ENCODE measurements around the gene CRISPLD2.
"Not testable (repeated sequence)": the region's sequence is repeated elsewhere in the genome, so short reads cannot be mapped to it uniquely, and the experiment has no call there.

CRISPLD2 gene

DNA sequence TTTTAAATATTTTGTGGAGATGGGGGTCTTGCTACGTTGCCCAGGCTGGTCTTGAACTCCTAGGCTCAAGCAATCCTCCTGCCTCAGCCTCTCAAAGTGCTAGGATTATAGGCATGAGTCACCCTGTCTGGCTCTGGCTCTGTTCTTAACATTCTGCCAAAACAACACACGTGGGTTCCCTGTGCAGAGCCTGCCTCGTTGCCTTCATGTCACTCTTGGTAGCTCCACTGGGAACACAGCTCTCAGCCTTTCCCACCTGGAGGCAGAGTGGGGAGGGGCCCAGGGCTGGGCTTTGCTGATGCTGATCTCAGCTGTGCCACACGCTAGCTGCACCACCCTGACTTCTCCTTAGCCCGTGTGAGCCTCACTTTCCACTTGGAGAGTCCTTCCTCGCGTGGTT, 19.3 kb downstream of the CRISPLD2 start:
- DNase-seq (ENCODE audit: low read depth in 2 of 2, low spot score in 1 of 2): no peak

DNA sequence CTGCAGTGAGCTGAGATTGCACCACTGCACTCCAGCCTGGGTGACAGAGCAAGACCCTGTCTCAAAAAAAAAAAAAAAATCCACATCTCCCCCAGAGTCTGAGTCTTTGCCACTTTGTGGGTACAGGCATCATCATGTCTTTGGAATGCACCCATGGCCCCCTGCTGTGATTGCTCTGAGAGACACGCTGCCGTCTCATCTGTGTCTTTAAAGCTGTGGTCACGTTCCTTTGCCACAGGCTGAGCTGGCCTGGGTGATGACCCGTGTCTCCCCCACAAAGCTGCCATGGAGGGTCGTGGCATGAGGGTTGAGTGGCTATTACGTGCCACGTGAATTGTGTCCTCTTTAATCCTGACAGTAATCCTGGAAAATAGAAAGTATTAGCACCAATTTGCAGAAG, 20.2 kb downstream of the CRISPLD2 start:
- no peak for DNase-seq (ENCODE audit: low read depth in 2 of 2, low spot score in 1 of 2)

DNA sequence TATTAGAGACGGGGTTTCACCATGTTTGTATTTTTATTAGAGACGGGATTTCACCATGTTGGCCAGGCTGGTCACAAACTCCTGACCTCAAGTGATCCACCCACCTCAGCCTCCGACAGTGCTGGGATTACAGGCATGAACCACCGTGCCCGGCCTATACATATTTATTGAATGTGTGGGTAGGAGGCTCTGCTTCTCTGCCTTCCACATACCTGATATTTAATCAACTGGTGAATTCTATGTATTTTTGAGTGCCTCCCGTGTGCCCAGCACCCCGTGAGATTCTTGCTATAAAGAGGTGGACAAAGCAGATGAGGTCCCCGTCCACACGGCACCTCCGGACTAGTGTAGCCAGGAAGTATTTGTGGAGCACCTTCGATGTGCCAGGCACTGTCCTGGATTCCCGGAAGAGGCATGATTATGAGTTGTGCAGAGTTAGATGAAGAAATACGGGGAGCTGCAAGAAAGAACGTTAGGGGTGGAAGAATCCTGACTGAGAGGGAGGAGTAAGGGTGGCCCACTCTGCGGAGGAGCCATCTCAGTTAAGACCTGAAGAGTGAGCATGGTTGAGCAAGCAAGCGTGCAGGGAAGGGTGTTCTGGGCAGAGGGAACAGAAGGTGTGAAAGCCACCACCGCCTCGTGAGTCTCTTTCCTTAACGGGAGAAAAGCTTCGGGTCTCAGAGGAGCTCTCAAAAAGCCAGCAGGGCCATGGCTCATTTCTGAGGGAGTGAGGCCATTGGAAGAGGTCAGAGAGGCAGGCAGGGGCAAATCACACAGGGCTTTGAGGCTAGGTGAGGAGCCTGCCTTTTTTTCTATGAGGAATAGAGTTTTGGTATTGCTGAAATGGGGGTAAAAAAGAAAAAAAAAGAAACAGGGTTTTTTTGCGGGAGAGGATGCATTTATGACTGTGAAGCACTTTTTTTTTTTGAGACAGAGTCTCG, 21.2 kb downstream of the CRISPLD2 start:
- DNase-seq (ENCODE audit: low read depth in 2 of 2, low spot score in 1 of 2): no peak

DNA sequence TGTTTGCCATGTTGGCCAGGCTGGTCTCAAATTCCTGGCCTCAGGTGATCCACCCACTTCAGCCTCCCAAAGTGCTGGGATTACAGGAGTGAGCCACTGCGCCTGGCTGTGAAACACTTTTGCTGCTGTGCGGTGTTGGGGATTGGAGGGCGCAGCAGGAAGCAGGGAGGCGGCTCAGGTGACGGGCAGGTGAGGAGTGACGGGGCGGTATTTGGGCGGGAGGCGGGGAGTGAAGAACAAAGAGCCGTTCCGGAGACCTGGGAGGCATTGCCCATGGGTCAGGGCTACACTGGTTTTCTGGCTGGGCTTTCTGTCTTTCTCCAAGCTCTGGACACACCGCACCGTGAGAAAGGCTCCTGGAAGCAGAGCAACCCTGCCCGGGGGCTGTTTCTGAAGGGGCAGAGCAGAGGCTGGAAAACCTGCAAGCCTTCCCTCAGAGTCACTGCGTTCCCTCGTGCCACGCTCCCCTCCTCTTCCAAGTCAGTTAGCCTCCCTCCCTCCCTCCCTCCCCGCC, 22.1 kb downstream of the CRISPLD2 start:
- DNase-seq (ENCODE audit: low read depth in 2 of 2, low spot score in 1 of 2): no peak

DNA sequence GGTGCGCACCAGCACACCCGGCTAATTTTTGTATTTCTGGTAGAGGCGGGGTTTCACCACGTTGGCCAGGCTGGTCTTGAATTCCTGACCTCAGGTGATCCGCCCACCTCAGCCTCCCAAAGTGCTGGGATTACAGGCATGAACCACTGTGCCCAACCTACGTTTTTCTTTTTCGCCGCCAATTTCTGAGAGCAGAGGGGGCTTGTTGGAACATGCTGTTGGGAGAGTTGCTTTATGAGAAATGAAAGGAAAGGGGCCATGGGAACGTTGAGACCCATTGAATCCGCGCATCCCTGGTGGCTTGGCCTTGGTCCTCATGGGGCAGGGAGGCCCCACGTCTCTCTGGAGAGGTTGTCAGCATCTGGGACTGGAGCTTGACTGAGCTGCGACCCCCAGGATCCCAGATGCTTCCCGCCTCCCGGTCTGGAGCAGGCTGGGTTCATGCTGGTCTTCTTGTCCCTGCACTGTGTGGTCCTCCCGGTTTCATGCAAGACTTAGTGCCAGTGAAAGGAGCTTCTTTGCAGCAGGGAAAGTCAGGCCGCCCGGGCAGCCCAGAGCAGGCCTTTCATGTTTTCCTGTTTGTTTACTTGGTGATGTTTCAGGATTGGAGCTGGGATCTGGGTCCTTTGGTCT, 22.8 kb downstream of the CRISPLD2 start:
- no peak for DNase-seq (ENCODE audit: low read depth in 2 of 2, low spot score in 1 of 2)

DNA sequence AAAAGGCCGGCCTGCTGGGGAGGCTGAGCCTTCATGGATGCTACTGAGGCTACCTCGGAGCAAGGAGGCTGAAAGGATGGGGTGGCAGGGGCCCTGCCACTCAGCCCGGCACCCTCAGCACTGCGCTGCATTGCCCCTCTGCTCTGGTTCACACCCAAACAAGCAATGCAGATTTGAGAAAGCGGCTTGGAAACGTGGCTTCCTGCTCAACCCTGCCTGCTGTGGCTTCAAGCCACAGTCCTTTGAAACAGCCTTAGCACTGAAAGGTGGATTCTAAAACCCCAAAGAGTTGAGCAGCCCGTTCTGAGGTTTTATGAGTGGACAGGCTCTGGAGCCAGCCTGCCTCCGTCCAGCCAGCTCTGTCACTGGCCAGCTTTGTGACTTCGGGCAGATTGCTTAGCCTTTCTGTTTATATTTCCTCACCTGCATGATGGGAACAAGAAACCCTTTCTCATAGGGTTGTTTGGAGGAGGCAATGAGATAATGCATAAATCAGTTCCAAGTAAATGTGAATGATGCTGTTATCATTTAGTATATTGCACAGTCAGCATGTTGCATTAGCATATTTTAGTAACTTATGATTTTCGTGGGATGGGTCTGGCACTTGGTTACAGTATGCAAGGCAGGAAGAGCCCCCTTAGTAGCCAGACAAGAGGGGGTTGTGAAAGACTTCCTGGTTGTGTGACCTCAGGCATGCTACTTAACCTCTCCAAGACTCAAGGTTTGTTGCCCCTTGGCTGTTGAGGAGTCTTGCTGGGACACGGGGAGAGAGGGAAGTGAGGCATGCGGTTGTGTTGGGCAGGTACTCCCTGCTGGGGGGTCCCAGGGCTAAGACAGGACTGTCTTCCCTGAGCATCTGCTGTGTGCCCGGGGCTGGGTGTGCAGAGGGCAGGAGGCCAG, 23.6 kb downstream of the CRISPLD2 start:
- DNase-seq (ENCODE audit: low read depth in 2 of 2, low spot score in 1 of 2): no peak

DNA sequence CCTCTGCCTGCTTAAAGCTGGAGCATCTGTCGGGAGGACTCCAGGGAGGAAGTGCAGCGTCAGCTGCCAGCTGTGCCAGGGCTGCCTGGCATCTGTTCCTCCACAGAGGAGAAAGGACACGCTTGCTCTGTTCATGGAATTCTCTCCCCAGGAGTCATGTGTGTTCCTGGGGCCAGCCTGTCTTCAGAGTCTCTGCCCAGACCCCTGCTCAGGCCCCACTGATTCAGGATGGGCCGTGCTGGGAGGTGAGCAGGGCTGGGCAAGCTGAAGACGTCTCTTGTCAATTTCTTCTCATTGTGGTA, 24.2 kb downstream of the CRISPLD2 start:
- DNase-seq (ENCODE audit: low read depth in 2 of 2, low spot score in 1 of 2): no peak

DNA sequence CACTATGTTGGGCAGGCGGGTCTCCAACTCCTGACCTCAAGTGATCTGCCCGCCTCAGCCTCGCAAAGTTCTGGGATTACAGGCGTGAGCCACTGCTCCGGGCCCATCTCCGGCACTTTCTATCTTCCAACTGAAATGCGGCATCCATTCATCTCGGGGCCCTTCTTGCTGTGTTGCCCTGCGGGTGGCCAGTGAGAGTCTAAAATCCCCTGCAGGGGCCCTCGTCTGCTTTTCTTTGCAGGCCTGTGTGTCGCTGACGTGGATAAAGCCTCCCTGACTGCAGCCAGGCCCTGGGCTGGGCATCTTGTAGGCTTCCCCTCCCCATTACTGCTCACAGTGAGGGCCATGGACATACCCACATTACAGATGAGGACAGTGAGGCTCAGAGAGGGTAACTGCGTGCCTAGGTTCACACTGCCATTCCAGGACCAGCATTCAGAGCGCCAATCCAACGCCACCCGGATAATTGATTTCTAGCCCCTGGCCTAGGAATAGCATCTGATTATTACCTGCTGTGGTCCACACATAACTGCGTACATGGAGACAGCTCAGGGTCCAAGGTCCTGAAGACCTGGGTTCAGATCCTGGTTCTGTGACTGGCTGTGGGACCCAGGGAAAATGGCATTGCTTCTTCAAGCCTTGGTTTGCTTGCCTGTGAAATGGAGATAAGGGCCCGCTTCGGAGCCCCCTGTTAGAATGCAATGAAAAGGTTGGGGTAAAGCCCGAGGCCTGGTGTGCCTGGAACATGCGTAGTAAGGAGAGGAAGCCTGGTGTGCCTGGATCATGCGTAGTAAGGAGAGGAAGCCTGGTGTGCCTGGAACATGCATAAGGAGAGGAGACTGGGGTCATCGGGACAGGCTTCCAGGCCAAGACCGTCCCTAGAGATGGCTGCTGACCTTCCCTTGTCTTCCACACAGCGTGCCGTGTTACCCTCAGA, 25.0 kb downstream of the CRISPLD2 start:
- no peak for DNase-seq (ENCODE audit: low read depth in 2 of 2, low spot score in 1 of 2)

DNA sequence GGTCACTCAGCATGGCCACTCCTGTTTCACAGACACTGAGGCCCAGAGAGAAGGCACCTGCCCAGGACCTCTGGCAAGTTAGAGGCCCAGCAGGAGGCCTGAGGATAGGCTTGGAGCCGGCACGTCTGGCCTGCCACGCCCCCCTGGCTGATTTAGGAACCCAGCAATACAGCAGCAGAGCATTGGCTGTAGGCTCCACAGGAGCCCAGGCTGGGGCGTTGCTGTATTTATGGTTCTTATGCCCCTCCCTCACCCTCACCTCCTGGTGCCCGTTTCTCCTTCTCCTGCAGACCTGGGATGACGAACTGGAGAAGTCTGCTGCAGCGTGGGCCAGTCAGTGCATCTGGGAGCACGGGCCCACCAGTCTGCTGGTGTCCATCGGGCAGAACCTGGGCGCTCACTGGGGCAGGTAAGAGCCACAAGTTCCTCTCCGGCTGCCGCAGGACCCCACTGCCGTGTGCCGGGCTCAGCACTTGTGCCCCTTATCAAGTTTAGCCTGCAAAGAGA, 25.8 kb downstream of the CRISPLD2 start:
- no peak for DNase-seq (ENCODE audit: low read depth in 2 of 2, low spot score in 1 of 2)

DNA sequence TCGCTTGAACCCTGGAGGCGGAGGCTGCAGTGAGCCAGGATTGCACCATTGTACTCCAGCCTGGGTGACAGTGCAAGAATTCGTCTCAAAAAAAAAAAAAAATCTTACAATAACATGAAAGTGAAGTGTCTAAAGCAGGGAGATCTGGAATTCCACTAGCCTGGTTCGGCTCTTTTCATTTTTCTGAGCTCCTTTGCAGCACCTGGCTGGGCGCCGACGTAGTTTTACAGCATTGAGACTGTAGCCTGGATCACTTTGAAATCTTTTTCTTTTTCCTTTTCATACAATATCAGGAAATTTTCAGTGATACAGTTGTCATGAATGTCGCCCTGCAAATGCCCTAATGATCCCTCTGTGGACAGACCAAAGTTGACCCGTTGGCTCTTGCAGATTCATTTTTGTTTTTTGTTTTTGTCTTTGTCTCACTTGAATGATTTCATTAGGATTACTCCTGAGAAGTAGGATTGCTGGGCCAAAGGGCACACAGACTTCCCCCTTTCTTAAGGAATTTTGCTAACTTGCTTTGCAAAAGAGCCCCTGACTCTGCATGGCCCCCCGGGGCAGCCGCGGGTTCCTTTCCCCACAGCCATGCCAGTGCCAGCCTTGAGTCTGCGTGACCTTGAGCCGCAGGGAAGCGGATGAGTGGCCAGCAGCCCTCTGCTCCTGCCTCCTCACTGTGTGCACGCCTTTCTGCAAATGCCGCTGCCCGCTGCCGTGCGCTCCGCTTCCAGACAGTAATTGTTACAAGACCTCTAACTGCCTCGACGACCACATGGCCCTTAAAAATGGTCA, 28.0 kb downstream of the CRISPLD2 start:
- DNase-seq (ENCODE audit: low read depth in 2 of 2, low spot score in 1 of 2): no peak

DNA sequence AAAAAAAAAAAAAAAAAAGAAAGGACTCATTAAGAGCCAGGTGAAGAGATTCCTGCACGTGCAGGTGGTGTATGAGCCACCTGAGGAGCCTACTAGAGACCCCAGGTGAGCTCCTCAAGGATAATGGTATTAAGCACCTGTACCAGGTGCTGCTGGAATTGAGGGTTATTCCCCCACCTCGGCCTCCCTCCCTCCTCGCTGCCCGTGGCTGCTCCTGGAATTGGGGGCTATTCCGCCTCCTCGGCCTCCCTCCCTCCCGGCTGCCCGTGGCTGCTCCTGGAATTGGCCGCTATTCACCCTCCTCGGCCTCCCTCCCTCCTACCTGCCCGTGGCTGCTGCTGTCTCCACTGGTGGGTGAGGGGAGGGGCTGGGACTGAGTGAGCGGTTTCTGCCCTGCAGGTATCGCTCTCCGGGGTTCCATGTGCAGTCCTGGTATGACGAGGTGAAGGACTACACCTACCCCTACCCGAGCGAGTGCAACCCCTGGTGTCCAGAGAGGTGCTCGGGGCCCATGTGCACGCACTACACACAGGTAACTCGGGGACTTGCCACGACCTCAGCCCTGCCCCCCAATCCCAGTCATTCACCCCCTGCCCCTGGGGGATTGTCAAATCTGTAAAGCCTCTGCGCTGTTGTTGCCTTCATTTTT, 29.3 kb downstream of the CRISPLD2 start:
- DNase-seq (ENCODE audit: low read depth in 2 of 2, low spot score in 1 of 2): no peak

DNA sequence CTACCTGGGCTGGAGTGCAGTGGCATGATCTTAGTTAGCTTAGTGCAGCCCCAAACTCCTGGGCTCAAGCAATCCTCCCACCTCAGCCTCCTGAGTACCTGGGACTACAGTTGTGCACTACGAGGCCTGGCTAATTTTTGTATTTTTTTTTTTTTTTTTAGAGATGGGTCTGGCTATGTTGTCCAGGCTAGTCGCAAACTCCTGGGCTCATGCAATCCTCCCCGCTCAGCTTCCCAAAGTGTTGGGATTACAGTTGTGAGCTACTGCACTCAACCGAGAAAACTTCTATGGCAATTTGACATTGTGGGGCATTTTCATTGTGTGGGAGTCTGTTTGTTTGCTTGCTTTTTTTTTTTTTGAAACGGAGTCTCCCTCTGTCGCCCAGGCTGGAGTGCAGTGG, 30.0 kb downstream of the CRISPLD2 start:
- DNase-seq (ENCODE audit: low read depth in 2 of 2, low spot score in 1 of 2): no peak

DNA sequence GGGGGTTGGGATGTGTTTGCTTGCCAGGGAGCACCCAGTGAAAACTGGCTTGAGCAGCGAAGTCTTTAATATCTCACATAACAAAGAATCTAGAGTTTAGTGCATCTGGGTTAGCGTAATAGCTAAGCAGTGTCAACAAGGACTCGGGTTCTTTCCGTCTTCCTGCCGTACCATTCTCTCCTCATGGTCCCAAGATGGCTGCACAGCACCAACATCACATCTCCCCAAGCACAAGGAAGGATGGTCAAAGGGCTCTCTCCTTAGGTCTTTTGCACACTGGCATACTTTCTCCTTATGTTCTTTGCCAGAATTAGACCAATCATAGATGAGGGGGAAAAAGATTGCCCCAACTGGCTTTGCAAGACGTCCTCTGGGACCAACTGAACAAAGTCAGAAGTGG, 30.9 kb downstream of the CRISPLD2 start:
- DNase-seq (ENCODE audit: low read depth in 2 of 2, low spot score in 1 of 2): no peak

DNA sequence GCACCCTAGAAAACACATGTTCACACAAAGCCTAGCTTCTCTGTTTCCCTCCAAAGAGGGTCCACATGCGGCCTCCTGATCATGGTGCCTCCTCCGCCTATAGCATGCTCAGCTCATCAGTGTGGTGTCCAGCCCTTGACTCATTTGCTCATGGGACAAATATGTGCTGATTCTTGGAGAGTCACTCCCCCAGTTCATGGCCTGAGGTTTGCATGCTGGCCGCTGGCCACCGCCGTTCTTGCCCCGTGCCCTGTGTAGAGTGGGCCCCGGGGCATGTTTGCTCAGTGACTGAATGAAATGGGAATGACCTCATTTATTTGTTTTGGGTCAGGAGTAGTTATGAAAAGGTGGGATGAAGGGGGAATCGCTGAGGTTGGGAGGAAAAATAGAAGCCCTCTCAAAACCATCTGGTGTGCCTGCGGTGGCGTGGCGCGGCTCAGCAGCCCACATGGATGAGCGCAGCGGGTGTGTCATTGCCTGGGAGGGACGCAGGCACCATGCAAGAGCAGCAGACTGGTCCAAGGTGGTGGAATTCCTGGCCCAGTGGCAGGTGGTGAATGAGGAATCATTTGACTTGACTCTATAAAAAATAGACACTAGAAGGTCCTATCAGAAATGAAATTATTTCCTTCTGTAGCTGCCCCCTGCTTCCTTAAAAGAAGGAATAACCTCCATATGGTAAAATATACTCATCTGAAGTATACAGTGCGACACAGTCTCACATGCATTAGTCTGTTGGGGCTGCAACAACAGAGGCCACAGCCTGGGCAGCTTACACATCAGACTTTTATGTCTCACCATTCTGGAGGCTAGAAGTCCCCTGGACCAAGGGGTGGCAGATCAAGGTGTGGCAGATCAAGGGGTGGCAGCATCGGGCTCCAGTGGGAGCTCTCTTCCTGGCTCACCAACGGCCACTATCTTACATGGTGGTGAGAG, 31.7 kb downstream of the CRISPLD2 start:
- DNase-seq (ENCODE audit: low read depth in 2 of 2, low spot score in 1 of 2): no peak

DNA sequence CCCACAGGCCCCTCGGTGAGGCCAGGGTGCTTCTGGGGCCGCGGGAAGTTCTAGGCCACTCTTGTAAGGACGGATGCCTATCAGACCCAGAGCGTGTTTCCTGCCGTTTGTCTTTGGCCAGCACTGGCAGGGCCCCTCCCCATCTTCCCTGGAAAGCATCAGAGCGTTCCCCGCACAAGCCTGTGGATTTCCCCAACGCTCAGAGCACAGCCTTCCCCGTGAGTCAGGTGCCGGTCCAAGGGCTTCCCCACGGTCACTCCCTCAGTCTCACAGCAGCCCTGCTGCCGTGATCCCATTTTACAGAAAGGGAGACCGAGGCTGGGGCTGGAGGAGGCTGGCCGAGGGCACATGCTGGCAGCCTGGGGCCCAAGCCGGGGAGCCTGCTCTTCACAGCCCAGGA, 33.7 kb downstream of the CRISPLD2 start:
- DNase-seq (ENCODE audit: low read depth in 2 of 2, low spot score in 1 of 2): no peak

DNA sequence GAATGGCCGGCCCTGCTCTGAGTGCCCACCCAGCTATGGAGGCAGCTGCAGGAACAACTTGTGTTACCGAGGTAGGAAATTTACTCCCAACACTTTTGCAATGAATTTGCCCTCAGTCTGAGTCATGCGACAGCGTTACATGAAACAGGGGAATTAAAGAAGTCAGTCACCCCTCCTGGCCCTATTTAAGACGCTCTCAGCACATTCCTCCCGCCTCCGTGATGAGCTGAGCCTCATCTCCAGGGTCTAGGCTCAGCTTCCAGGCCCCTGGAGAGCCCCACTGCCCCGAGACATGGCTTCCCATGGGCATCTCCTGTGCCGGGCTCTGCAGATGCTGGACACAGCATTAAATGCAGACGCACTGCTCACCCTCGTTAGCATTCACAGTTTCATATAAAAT, 35.0 kb downstream of the CRISPLD2 start:
- DNase-seq (ENCODE audit: low read depth in 2 of 2, low spot score in 1 of 2): no peak

DNA sequence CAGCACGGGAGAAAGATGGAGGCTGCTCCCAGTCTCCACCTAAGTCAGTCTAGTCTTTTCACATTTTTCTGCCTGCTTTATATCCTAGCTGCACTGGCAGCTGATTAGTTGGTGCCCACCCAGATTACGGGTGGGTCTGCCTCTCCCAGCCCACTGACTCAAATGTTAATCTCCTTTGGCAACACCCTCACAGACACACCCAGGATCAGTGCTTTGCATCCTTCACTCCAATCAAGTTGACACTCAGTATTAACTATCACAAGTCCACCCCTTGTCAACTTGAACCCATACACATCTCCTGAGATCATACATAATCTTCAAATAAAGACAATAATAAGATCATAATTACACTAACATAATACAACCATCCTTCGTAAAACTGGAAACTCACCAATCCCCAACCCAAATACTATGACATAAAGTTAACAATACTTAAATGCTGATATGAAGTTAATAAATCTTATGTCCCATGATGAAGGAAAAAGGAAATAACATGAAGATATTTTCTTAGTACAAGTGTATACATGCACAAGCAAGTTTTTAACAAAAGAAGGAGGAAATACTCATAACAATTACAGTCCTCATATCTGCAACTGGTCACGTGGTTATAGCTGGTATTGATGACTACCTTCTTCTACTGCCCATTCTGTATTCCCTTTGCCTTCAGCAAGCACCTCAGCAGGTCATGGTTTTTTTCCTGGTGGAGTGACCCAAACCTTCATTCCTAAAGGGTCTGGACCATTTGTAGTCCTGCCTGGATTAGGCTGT, 35.8 kb downstream of the CRISPLD2 start:
- DNase-seq (ENCODE audit: low read depth in 2 of 2, low spot score in 1 of 2): not testable (repeated sequence)
